ENCODE results near the gene BDP1.
"Not testable (repeated sequence)": the region's sequence is repeated elsewhere in the genome, so short reads cannot be mapped to it uniquely, and the experiment has no call there.

GRCh38 chr5:71418026-71418425 is 37.4 kb upstream of the BDP1 start:
- TF ChIP-seq CTCF (IDR thresholded peaks at IDR 0.05; ENCODE audit: low read length); EZH2 (IDR thresholded peaks at IDR 0.05; ENCODE audit: borderline replicate concordance, low read length): not testable (repeated sequence)
